HL-60 (cell line): ENCODE data around the gene IL12RB2.
A peak's percentile ranks its signal among the peaks of the same experiment; 100 is the strongest.
"Not testable (repeated sequence)": the region's sequence is repeated elsewhere in the genome, so short reads cannot be mapped to it uniquely, and the experiment has no call there.

Experiments used
- DNase-seq, 2 experiments: peaks; one replicate each; pipeline ENCODE4 v3.0.0-alpha.2; 2010 to 2020; ENCODE audit warnings: low read depth in 1 of 2, low spot score in 1 of 2
- H3K27ac ChIP-seq: fragments of 250-450 bp; sonication (Bioruptor Pico); replicated peaks from 2 replicates; pipeline ENCODE4 v1.5.1; 2020; ENCODE audit warnings: mild to moderate bottlenecking, moderate library complexity
- H3K27me3 ChIP-seq: fragments of 250-450 bp; sonication (Bioruptor Pico); 2 replicates; pipeline ENCODE4 v1.5.1; 2021; ENCODE audit warnings: mild to moderate bottlenecking, moderate library complexity; ENCODE audit not compliant: insufficient read depth, poor library complexity, severe bottlenecking
- H3K4me3 ChIP-seq: replicated peaks from 2 replicates; pipeline ENCODE4 v1.5.1; 2011; ENCODE audit warnings: mild to moderate bottlenecking, control low read depth, low read length; ENCODE audit not compliant: insufficient read depth
- SPI1 ChIP-seq: IDR thresholded peaks from 2 replicates; pipeline ENCODE4 v1.6.1; 2012; ENCODE audit warnings: low read depth, mild to moderate bottlenecking, borderline replicate concordance

IL12RB2 gene

DNA sequence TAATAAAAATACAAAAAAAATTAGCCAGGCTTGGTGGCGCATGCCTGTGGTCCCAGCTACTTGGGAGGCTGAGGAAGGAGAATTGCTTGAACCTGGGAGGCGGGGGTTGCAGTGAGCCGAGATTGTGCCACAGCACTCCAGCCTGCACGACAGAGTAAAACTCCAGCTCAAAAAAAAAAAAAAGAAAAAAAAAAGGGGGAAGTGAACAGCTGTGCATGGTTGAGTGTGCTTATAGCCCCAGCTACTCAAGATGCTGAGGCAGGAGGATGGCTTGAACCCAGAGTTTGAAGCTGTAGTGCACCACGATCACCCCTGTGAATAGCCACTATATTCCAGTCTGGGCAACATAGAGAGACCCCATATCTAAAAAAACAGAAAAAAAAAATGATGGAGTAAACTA lies 138.3 kb downstream of the IL12RB2 start:
- H3K27me3 ChIP-seq, H3K27ac ChIP-seq, H3K4me3 ChIP-seq: not testable (repeated sequence)
- peak in 1 of 2 experiments; percentile 13 for DNase-seq
- TF ChIP-seq SPI1: peak; percentile 83
